Thoracic aorta (tissue), 2 donors: ENCODE results near the gene MCCD1. TPM values are rescaled to one million over a fixed set of nuclear protein-coding genes. Genes with fewer than 3 reads are reported as not detected.

Source experiments
- ATAC-seq: fragments of 150-250 bp; one replicate; pipeline ENCODE4 v1.8.0; 2017; ENCODE audit warnings: low read depth; ENCODE audit not compliant: insufficient number of reproducible peaks, low FRiP score
- DNase-seq: peaks from one replicate; pipeline ENCODE4 v3.0.0-alpha.2; 2020; ENCODE audit warnings: low spot score
- H3K27ac ChIP-seq, 2 donors: fragments of 200-600 bp; sonication (generic); 1 replicate in 1 of 2; 2 replicates in 1 of 2; pipeline ENCODE4 v1.5.1; 2016; ENCODE audit warnings: mild to moderate bottlenecking in 2 of 2, moderate library complexity in 2 of 2
- H3K27me3 ChIP-seq: fragments of 200-600 bp; sonication (generic); replicated peaks from 2 replicates; pipeline ENCODE4 v1.6.0; 2016; ENCODE audit warnings: mild to moderate bottlenecking; ENCODE audit not compliant: insufficient read depth
- H3K36me3 ChIP-seq: fragments of 200-600 bp; sonication (generic); one replicate; pipeline ENCODE4 v1.5.1; 2016
- H3K4me1 ChIP-seq, 2 donors: fragments of 200-600 bp; sonication (generic); 1 replicate in 1 of 2; 2 replicates in 1 of 2; pipeline versions ENCODE4 v1.5.1 to v1.6.0; 2016; ENCODE audit warnings: low read depth in 2 of 2, mild to moderate bottlenecking in 1 of 2; ENCODE audit not compliant: control insufficient read depth in 1 of 2
- H3K4me3 ChIP-seq: fragments of 200-600 bp; sonication (generic); 2 replicates; pipeline ENCODE4 v1.5.1; 2016; ENCODE audit warnings: mild to moderate bottlenecking
- H3K9me3 ChIP-seq: fragments of 200-600 bp; sonication (generic); 2 replicates; pipeline ENCODE4 v1.5.1; 2016
- CTCF ChIP-seq: fragments of 200-600 bp; sonication (generic); IDR thresholded peaks from one replicate; pipeline ENCODE4 v1.5.1; 2019; ENCODE audit warnings: antibody characterized with exemption
- total RNA-seq, 2 donors: library from RNA; depleted of rRNA; stranded (reverse); fragments of >200 nt; gene quantifications; one replicate each; pipeline versions ENCODE4 v1.1.0 to v1.2.3, GENCODE V29; 2016

The MCCD1 gene
- total RNA-seq, 2 donors from 2014 or later: not detected

- Histone ChIP-seq H3K4me1 (no peaks in the 10 kb centered on the region), H3K36me3 (no peaks in the 10 kb centered on the region), H3K27me3 (no peaks in the 10 kb centered on the region), H3K27ac (no peak overlapping the region), H3K4me3 (no peak overlapping the region), H3K9me3 (no peaks in the 10 kb centered on the region)
- no peak for TF ChIP-seq CTCF
- DNase-seq (no peak), ATAC-seq (no peak)
These were observed 44.7 kb downstream of the MCCD1 start for GRCh38 chr6:31573239-31574105.

- no peak for ATAC-seq
These were observed 45.6 kb downstream of the MCCD1 start for GRCh38 chr6:31574106-31575061.

GRCh38 chr6:31575335-31575901 lies 46.7 kb downstream of the MCCD1 start, which contains the start of gene TNF:
Gene TNF (plus strand): TSS chr6:31575565. CDS start chr6:31575742, 177 bp downstream.
- Histone ChIP-seq H3K27ac (peak within 1 kb of the TSS in 1 of 2 donors; percentile 38), H3K36me3 (no peaks in the 10 kb centered on the region)

More at GRCh38 chr6:31574106-31575061, 45.6 kb downstream of the MCCD1 start:
- no peaks in the 10 kb centered on the region for H3K4me1 ChIP-seq
- no peak overlapping the region for H3K4me3 ChIP-seq
- no peak for TF ChIP-seq CTCF
- no peaks in the 10 kb centered on the region for H3K9me3 ChIP-seq
- no peak for DNase-seq
- no peaks in the 10 kb centered on the region for H3K27me3 ChIP-seq
- no peak overlapping the region for H3K27ac ChIP-seq
- no peaks in the 10 kb centered on the region for H3K36me3 ChIP-seq

GRCh38 chr6:31575952-31576685 lies 47.4 kb downstream of the MCCD1 start:
- Histone ChIP-seq H3K4me1 (peaks cover 3 to 5% of the 10 kb centered on the region in 2 donors), H3K36me3 (no peaks in the 10 kb centered on the region), H3K4me3 (peak overlapping the region; percentile 67), H3K27ac (peak overlapping the region in 1 of 2 donors; percentile 38), H3K9me3 (no peaks in the 10 kb centered on the region), H3K27me3 (no peaks in the 10 kb centered on the region)
- ATAC-seq (no peak), DNase-seq (no peak)
- TF ChIP-seq CTCF: no peak

More at GRCh38 chr6:31575335-31575901, 46.7 kb downstream of the MCCD1 start, which contains the start of gene TNF:
- H3K4me1 ChIP-seq: peaks cover under 1 to 1% of the 10 kb centered on the region in 2 donors
- no peaks in the 10 kb centered on the region for H3K27me3 ChIP-seq
- ATAC-seq (no peak), DNase-seq (no peak)
- no peak for TF ChIP-seq CTCF
- peak within 1 kb of the TSS; percentile 67 for H3K4me3 ChIP-seq
- H3K9me3 ChIP-seq: no peaks in the 10 kb centered on the region
